HG03520 (cell line): ENCODE data around the gene ICE2.
"Not testable (repeated sequence)": the region's sequence is repeated elsewhere in the genome, so short reads cannot be mapped to it uniquely, and the experiment has no call there.

Source experiments
- ATAC-seq: cut with Tn5 transposase; IDR thresholded peaks from one replicate; pipeline ENCODE4 v1.9.1; 2021; ENCODE audit warnings: mild to moderate bottlenecking, moderate library complexity; ENCODE audit not compliant: unreplicated experiment

The ICE2 gene

DNA sequence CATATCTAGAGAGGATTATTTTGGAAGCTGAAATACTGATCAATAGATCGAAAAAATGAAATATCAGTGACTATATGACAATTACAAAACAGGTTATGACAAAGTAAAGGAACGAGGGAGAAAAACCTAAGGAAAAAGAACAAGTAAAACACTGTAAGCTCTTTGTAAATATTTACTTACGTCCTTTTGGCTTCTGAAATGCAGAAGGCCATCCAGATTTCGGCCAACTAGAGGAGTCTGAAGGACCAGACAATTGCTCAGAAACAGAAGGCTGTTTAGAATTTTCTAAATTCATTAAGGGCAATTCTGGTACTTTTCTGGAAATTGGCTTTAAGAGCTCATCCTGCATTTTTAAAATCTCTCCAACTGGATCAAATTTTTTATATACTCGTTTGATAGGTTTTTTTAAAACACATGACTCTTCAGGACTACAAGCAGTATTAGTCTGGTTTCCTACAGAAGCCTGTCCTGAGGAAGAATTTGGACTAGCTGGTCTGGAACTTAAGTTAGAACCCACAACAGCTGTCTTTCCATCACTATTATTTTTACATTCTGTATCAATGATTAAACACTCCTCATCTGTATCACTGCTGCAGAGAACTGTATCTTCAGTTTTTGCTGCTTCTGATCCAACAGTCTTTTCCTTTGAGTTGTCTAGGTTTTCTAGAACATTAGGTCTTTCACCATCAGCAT, 30.1 kb downstream of the ICE2 start:
- no peak for ATAC-seq

DNA sequence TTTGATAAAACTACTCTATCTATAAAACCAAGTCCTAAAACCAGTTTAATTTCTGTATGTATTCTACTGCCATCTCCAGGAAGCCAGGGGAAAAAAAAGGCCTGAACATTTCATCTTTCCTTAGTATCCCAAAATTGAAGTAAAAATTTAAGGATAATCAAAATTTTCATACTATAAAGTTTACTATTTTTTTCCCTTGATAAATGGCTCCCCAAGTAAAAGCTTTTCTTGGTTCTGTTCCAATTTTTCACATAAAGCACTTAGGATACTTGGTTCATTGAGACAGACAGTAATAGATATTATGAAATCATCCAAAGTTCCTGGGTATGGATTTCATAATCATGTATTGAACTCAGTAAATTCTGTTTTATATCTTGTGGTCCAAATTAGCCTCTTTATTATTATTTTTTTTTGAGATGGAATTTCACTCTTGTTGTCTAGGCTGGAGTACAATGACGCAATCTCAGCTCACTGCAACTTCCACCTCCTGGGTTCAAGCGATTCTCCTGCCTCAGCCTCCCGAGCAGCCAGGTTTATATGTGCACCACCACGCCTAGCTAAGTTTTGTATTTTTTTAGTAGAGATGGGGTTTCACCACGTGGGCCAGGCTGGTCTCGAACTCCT, 34.5 kb downstream of the ICE2 start:
- no peak for ATAC-seq

DNA sequence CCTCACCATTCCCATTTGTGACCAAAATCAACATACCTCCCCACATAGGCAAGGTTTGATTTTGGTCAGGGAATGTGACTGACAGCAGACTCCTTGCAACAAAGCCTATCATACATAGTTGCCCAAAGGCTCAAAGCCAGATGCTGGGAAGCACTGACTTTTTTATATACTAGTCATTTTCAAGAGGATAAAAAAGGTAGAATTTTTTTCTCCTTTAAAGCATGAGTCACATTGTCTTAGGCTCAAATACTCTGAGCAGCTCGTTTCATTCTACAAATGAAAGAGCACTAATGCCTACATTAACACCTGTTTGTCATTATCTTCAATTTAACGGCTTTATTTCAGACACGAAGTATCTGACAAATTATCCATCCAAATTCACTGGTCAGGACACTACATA, 36.2 kb downstream of the ICE2 start:
- no peak for ATAC-seq

DNA sequence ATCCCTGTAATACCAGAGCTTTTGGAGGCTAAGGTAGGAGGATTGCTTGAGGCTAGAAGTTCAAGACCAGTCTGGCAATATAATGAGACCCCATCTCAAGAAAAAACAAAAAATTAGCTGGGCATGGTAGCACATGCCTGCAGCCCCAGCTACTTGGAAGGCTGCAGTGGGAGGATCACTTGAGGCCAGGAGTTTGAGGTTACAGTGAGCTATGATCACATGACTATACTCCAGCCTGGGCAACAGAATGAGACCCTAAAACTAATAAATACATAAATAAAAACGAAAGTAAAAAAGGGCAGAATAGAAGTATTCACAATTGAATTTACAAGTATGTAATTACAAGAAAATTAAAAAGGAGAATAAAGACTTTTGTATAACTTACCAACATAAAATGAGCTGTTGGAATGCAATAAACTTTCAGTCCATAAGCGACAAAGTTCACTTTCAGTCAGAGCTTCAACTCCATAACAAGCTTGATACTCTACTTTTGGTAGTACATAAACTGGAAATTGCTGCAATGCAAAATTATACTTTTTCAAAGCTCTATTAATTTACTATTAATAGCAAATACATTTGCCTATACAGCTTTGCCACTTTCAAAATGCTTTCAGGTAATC, 36.8 kb downstream of the ICE2 start:
- ATAC-seq: no peak

DNA sequence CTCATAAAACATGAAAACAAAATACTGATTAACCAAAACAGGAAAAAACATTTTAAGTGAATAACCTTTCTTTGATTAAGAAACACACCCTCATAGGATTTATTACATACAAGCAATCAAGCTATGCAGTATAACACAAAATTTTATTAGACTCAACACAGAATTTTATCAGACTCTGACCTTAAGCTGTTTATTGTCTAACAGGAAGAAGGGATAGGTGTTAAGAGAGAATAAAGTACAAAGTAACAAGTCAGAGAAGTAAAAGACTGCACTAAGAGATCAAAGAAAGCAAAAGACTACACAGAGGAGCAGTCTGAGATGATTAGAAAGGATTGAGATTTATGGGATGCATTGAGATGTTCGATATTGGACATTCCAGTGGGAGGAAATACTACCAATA, 37.6 kb downstream of the ICE2 start:
- ATAC-seq: no peak

DNA sequence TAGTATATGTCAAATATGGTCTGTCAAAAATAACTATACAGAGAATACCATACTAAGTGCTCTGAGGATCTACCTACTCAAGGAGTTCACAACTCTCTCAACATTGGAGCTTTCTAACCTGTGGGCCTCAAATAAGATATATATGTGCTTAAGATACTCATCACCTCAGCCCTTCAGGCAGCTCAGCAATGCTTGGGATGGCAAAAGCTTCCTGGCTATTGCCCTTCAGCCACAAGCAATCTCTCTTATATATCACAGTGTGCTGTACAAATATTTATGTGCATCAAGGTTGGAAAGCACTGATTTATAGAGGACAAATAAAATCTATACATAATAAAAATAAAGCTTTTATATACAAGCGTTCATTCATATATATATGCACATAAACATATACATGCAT, 40.3 kb downstream of the ICE2 start:
- ATAC-seq: no peak

DNA sequence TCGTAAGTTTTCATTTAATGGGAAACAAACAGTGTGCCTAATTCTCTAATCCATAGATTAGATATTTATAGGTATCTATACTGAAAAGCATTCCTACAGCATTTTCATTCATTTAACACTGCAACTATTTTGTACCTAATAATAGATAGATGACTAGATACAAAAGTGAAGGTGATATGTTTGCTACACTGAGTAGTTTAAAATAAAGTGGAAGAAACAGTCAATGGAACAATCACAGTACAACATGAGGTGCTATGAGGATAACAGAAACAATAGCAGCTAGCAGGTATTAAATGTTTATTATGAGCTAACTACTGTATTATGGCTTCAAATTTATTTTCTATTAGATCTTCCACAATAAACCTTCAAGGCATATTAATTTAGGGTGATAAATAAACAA, 50.0 kb downstream of the ICE2 start:
- no peak for ATAC-seq

DNA sequence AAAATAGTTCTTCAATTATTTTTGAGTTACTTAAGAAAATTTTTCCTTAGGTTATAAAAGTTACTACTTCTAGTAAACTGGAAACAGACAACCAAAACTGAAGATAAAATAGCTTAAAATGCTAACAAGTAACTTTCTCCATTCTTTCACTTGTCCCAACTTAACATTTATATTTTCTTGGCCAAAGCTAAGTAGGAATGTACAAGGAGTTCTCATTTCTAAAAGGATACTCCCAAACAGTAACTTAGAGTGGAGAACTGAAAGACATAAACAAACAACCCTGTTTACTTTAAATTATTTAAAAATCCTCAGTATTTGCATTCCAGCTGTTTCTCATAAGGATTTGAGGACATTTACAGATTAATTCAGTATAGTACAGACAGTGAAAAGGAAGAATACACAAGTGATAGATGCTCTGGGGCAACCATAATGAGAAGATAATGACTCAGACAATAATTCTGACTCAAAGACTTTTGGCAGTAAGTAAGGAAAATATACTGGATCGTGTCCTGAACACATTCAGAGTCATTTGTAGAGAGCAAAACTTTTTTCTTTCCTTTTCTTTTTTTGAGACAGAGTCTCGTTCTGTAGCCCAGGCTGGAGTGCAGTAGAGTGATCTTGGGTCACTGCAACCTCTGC, 52.0 kb downstream of the ICE2 start:
- no peak for ATAC-seq

DNA sequence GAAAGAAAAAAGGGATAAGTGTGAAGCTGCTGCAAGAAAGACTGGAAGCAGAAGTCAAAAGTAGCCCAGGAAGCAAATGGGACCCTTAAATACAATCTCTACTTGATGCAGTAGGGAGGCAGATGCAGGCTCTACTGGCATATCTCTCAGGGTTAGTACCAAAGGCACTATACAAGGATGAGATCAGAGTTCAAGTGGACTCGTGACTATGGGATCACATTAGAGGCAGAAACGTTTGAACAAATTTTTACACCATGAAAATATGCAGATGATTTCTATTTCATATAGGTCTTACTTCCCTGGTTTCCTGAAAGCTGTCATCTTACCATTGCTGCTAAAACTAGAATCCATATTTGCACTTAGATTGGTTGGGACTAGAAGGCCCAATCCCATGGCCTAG, 53.5 kb downstream of the ICE2 start:
- no peak for ATAC-seq

DNA sequence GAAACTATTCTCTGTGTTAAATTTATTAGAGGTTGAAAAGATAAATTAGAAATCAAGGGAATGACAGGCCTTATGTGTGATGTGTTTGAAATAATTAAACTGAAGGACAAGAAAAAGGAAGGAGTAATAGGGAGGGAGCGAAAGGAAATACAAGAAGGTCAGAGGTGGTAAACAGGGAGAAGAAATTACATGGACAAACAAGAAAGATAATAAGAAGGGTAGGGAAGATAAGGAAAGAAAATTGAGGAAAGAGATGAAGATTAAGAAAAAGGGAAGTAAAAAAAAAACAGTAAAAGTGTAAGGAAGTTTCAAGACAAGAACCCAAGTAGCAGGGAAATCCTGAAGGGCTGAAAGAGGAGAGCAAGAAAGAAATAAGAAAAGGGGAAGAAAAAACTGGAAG, 54.9 kb downstream of the ICE2 start:
- ATAC-seq: no peak

DNA sequence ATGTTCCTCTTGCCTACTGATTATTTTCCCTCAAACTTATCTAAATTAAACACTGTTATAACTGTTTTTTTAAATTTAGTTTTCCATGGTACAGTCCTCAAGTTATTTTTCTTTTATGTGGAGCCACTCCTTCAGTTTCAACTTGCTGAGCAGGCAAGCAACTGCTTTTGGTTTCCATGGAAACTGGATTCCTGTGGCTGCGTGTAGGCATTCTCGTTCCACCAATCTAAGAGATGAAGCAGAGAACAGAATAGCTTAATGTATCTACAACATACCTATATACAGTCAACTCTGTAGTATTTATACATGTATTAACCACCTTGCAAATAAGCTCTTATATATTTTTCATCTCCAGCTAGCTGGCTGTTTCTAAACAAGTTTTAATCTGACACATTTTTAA, 55.4 kb downstream of the ICE2 start:
- ATAC-seq: no peak

DNA sequence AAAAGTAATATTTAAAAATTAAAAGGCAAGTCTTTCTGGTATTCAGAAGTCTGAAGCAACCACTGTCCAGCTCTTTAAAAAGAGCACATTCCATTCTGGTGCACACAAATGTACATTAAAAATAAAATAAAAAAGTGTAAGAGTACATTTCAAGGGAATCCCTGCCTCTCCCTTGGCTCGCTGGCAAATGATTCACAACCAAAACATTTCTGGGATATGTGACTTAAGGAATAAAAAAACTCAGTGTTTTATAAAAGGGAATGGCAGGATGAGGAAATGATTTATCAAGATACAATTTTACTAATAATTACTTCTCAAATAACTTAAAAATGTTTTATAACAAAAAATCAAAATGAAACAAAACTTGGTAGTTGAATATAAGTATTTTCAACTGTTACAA, 57.4 kb downstream of the ICE2 start:
- no peak for ATAC-seq

DNA sequence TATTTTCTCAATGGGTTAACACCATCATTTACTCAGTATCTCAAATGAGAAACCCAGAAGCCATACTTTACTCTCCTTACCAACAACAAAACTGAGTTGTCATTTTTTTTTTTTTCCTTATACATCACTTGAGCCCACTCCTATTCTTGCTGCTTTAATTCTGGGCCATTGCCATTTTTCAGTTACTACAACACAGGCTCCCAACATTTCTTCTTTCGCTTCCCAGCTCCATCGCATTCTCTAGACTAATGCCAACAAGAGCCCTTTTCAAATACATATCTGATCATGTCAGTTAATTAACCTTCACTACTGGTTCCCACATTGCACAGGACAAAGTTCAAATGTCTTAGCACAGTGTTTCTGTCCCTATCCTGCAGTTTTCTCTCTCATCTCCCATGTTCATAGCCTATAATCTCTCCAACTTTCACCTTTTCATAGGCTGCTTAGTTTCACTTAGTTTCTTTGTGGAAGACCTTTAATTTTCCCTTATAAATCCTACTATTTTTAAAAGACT, 58.7 kb downstream of the ICE2 start:
- no peak for ATAC-seq

DNA sequence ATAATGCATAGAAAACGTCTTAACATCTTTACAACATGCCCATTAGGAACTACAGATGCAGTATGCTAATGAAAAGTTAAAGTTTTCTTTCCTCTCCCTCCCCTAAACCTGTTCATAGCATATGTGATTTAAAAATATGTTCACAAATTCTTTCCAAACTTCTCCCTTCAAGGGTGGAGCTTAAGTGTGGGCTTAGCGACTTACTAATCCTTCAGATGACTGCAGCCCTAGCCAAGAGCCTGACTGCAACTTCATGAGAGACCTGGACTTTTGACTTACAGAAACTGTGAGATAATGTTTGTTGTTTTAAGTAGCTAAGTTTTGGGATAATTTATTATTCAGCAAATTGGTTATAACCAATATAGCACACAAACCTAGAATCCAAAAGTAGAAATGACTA, 59.2 kb downstream of the ICE2 start:
- no peak for ATAC-seq

DNA sequence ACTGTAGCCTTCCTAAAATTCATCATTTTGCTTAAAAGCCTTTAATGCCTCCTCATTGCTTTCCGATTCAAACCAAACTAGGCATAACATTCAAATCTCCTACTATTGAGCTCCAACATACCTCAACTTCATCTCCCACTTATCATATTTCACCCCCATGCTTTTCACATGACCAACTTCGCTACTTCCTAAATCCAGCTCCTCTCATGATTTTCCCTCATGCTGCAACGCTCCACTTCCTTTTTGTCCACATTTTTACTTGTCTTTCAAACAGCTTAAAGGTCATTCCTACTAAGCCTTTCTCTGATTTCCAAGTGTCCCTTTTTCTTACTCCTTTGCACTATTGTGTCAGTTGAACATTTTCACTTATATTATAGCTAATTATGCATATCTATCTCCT, 60.8 kb downstream of the ICE2 start:
- no peak for ATAC-seq

DNA sequence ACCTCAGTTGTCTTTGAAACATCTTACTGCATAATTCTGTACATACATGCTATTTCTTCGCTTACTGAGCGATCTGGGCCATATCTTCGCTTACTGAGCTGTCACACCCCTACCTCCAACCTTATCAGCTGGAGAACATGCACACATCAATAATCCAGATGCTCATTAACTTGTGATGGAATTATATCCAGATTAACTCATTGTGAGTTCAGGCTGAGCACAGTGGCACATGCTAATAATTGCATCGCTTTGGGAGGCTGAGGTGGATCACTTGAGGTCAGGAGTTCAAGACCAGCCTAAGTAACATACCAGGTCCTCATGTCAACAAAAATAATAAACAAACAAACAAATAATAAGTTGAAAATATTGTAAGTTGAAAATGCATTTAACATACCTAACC, 61.8 kb downstream of the ICE2 start:
- ATAC-seq: no peak

DNA sequence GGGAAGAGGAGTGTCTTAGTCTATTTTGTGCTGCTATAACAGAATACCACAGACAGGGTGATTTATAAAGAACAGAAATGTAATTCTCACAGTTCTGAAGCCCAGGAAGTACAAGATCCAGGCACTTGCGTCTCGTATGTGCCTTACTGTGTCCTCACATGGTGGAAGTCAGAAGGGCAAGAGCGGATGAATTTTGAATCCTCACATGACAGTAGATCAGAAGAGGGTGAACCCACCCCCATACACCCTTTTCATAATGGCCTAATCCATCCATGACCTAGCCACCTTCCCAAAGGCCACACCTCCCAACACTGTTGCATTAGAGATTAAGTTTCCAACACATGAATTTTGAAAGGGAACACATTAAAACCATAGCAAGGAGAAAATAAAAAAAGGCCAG, 62.5 kb downstream of the ICE2 start:
- ATAC-seq: no peak

DNA sequence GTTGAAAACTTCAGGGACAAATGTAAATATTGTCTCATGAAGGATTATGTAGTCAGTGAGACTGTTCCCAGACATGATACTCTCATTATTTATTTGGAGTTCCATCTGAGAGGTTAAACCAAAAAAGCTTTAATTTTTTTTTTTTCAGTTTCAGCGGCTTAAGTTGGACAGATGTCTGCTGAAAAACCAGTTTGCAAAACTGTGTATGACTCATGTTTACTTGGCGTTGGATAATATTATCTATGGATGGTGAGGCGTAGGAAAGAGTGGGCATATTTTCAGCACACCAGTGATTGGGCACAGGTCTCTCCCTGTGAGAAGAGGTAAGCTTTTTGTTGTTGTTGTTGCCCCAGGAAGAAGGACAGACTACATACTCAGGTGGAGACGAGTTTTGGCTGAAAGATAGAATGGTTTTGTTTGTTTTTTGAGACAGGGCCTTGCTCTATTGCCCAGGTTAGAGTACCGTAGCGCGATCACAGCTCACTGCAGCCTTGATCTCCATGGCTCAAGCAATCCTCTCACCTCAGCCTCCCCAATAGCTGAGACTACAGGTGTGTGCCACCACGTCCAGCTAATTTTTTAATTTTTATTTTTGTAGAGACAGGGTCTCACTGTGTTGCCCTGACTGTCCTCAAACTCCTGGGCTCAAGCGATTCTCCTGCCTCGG, 64.8 kb downstream of the ICE2 start:
- no peak for ATAC-seq

DNA sequence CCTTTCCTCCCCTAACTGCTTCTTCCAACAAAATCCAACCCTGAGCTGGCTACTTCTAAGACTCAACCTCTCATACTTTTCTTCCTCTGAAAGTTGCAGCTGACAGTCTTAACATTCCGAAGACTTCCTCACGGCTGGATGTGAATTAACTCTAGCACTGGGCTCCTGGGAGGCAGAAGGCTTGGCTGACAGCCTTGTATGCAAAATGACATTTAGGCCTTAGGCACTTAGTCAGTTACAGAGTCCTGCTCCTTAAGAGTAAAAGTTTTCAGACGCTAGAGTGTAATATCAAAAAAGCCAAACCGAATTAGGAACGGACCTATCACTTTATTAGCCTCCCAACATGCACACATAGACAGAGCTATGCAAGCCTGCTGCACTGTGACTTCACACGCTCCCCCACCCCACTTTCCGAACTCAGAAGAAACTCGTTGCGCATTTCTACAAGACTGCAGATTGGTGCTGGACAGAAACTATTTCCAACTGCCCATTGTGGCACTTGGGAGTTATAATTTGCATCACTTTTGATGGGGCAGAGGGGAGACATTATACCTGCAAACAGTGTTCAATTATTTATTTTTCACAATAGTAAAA, 65.6 kb downstream of the ICE2 start:
- no peak for ATAC-seq

DNA sequence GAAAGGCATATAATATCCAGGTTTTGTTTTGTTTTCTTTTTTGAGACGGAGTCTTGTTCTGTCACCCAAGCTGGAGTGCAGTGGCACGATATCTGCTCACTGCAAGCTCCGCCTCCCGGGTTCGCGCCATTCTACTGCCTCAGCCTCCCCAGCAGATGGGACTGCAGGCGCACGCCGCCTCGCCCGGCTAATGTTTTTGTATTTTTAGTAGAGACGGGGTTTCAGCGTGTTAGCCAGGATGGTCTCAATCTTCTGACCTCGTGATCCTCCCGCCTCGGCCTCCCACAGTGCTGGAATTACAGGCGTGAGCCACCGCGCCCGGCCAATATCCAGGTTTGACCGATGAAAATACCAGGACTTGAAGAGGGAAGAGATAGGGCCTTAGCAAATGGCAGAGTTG, 66.1 kb downstream of the ICE2 start:
- not testable (repeated sequence) for ATAC-seq
